HepG2 (cell line): ENCODE data around the gene GPBAR1. TPM values are rescaled to one million over a fixed set of nuclear protein-coding genes. Genes with fewer than 3 reads are reported as not detected.
A peak's percentile ranks its signal among the peaks of the same experiment; 100 is the strongest.

Experiments used
- ATAC-seq: fragments of 200-7000 bp; cut with Tn5 transposase; 3 replicates; pipeline ENCODE4 v1.9.1; 2020; ENCODE audit warnings: mild to moderate bottlenecking, moderate library complexity
- BruUV-seq: library from RNA; stranded (reverse); fragments of 400-500 nt; replicated peaks from 2 replicates; lab custom pipeline; 2021; lab: Mats Ljungman, UMichigan
- CTCF ChIA-PET: fragments of 300-600 bp; formaldehyde crosslinking; extraction: SDS; loops from one replicate; lab custom pipeline; 2021; ENCODE audit warnings: low total read pairs, inconsistent platforms, low intra/inter-chr PET ratio; lab: Yijun Ruan, JAX
- POLR2A ChIA-PET: fragments of 350-600 bp; sonication (Branson Sonifier 250); formaldehyde crosslinking; loops from one replicate; lab custom pipeline; 2020; ENCODE audit warnings: antibody characterized with exemption, inconsistent platforms; lab: Yijun Ruan, JAX
- DNase-seq: peaks from one replicate; pipeline ENCODE4 v3.0.0-alpha.2; 2015; ENCODE audit warnings: low spot score
- FAIRE-seq: peaks from 3 replicates; lab custom pipeline; 2011; peaks lifted over from hg19 to GRCh38; lab: Jason Lieb, UNC
- H2AFZ ChIP-seq: one replicate; pipeline ENCODE4 v1.6.1; 2011; ENCODE audit warnings: low read length, inconsistent platforms
- H3K27ac ChIP-seq: fragments of 300-600 bp; 3 replicates; pipeline ENCODE4 v1.8.0; 2011; ENCODE audit warnings: mixed run types, mild to moderate bottlenecking, mixed read lengths, low read length, inconsistent platforms; ENCODE audit not compliant: insufficient read depth; ENCODE audit errors: extremely low read length
- H3K27me3 ChIP-seq, 2 experiments: fragments of 200-600 bp in 1 of 2; 2 replicates in 1 of 2; 3 replicates in 1 of 2; pipeline versions ENCODE4 v1.6.0 to v1.8.0; 2011; ENCODE audit warnings: low read length in 2 of 2, mild to moderate bottlenecking in 2 of 2, moderate library complexity in 2 of 2, inconsistent platforms in 1 of 2; ENCODE audit not compliant: insufficient read depth in 2 of 2, control insufficient read depth in 1 of 2
- H3K36me3 ChIP-seq, 2 experiments: fragments of 200-600 bp in 1 of 2; replicated peaks in 1 of 2; 2 replicates in 1 of 2; 3 replicates in 1 of 2; pipeline versions ENCODE4 v1.5.1 to v1.8.0; 2011; ENCODE audit warnings: low read length in 2 of 2, inconsistent platforms in 1 of 2; ENCODE audit not compliant: insufficient read depth in 2 of 2, control insufficient read depth in 1 of 2
- H3K4me1 ChIP-seq: 2 replicates; pipeline ENCODE4 v1.5.1; 2012; ENCODE audit warnings: low read length, inconsistent platforms; ENCODE audit not compliant: insufficient read depth
- H3K4me2 ChIP-seq: 2 replicates; pipeline ENCODE4 v1.6.0; 2011; ENCODE audit warnings: low read depth, low read length, inconsistent platforms
- H3K4me3 ChIP-seq, 3 experiments: fragments of 200-600 bp in 1 of 3; sonication (generic), shearing (Covaris generic) in 1 of 3; replicated peaks in 1 of 3; 2 replicates each; pipeline ENCODE4 v1.5.1; 2011 to 2016; ENCODE audit warnings: low read length in 3 of 3, inconsistent platforms in 2 of 3, low read depth in 2 of 3, mild to moderate bottlenecking in 2 of 3, control low read depth in 1 of 3, mixed read lengths in 1 of 3; ENCODE audit not compliant: insufficient read depth in 1 of 3
- H3K79me2 ChIP-seq: one replicate; pipeline ENCODE4 v1.6.1; 2011; ENCODE audit warnings: low read length, inconsistent platforms; ENCODE audit not compliant: insufficient read depth
- H3K9ac ChIP-seq: 2 replicates; pipeline ENCODE4 v1.6.0; 2011; ENCODE audit warnings: mild to moderate bottlenecking, low read depth, low read length, inconsistent platforms; ENCODE audit not compliant: insufficient read depth
- H3K9me3 ChIP-seq: 2 replicates; pipeline ENCODE4 v1.5.1; 2012; ENCODE audit warnings: mild to moderate bottlenecking, low read length
- H4K20me1 ChIP-seq: 2 replicates; pipeline ENCODE4 v1.6.0; 2011; ENCODE audit warnings: inconsistent platforms, mild to moderate bottlenecking, low read length, moderate library complexity; ENCODE audit not compliant: insufficient read depth
- FOXA1 ChIP-seq, 2 experiments: fragments of 450-650 bp in 1 of 2; sonication (generic) in 1 of 2; formaldehyde crosslinking in 1 of 2; IDR thresholded peaks; 2 replicates each; pipeline versions ENCODE4 v1.4.0 to v1.6.1; 2016 to 2020; ENCODE audit warnings: missing genetic modification reagents in 1 of 2
- GATA4 ChIP-seq: sonication (generic); IDR thresholded peaks from 2 replicates; pipeline ENCODE4 v1.6.1; 2016; ENCODE audit warnings: antibody characterized with exemption, low read depth, borderline replicate concordance
- MIER2 ChIP-seq: IDR thresholded peaks from 2 replicates; pipeline ENCODE4 v1.6.1; 2016; ENCODE audit warnings: missing biosample characterization, missing genetic modification reagents
- NCOA2 ChIP-seq: sonication (generic); formaldehyde crosslinking; IDR thresholded peaks from 2 replicates; pipeline ENCODE4 v1.8.0; 2022; ENCODE audit warnings: inconsistent platforms
- NR2F2 ChIP-seq: IDR thresholded peaks from 2 replicates; pipeline ENCODE4 v1.6.1; 2012; ENCODE audit warnings: low read depth, inconsistent platforms, borderline replicate concordance
- ZBTB34 ChIP-seq: sonication (generic); formaldehyde crosslinking; IDR thresholded peaks from 2 replicates; pipeline ENCODE4 v1.8.0; 2022; ENCODE audit warnings: mild to moderate bottlenecking, missing genetic modification reagents
- ZNF280B ChIP-seq: sonication (generic); formaldehyde crosslinking; IDR thresholded peaks from 2 replicates; pipeline ENCODE4 v1.5.0; 2020; ENCODE audit warnings: missing genetic modification reagents, mild to moderate bottlenecking, borderline replicate concordance
- ZNF33B ChIP-seq: sonication (generic); formaldehyde crosslinking; IDR thresholded peaks from 2 replicates; pipeline ENCODE4 v1.5.1; 2020; ENCODE audit warnings: mild to moderate bottlenecking, missing genetic modification reagents
- ZNF512B ChIP-seq: sonication (generic); formaldehyde crosslinking; IDR thresholded peaks from 2 replicates; pipeline ENCODE4 v1.5.1; 2020; ENCODE audit warnings: missing genetic modification reagents, mild to moderate bottlenecking, borderline replicate concordance
- ZNF629 ChIP-seq: sonication (generic); formaldehyde crosslinking; conservative IDR thresholded peaks from 2 replicates; pipeline ENCODE4 v1.5.0; 2020; ENCODE audit warnings: missing genetic modification reagents
- WGBS: methylation state at CpG from one replicate; pipeline ENCODE4 v1.1.6; 2017; ENCODE audit warnings: low lambda C conversion rate; 5-methylcytosine and 5-hydroxymethylcytosine counted together
- in situ Hi-C: cut with HindIII; loops from 2 replicates; pipeline ENCODE4 v1.10.0; 2017; ENCODE audit warnings: low pct_unique_long_range_greater_than_20kb; ENCODE audit not compliant: extremely low pct_ligation_motif_present
- intact Hi-C: fragments of 100-400 bp; cut with micrococcal nuclease; formaldehyde crosslinking; loops from one replicate; pipeline ENCODE4 v1.10.0; 2022; ENCODE audit not compliant: unreplicated experiment
- polyA plus RNA-seq, 8 experiments: library from polyadenylated mRNA; depleted of rRNA in 3 of 8; stranded (reverse) in 7 of 8; unstranded in 1 of 8; fragments of >200 nt; fragmentation: Illumina TruSeq in 4 of 8; extraction: Trizol in 4 of 8; gene quantifications; 2 replicates each; pipeline versions ENCODE4 v1.2.1 to v1.2.3, GENCODE V29; 2011 to 2016; ENCODE audit warnings: low read depth in 4 of 8, missing spikeins in 1 of 8, mixed read lengths in 1 of 8; ENCODE audit not compliant: insufficient read depth in 1 of 8
- total RNA-seq, 5 experiments: library from RNA; depleted of rRNA; stranded (reverse); fragments of >200 nt; fragmentation: Illumina TruSeq; extraction: Trizol; gene quantifications; 2 replicates each; pipeline ENCODE4 v1.2.3, GENCODE V29; 2016; ENCODE audit warnings: low read depth in 1 of 5

GPBAR1 gene
- total and polyA plus RNA-seq, 2 of the 13 experiments (the other 11 are each of a cell fraction or from before 2014, with no cell fraction given), result 0.05 to 0.09 TPM

GRCh38 chr2:218260166-218260565 is 649 bp upstream of the GPBAR1 start:
- no peak for ATAC-seq
- POLR2A ChIA-PET, result interaction anchor here (6.6 kb wide), 1 partner anchor 10 kb away, joined by 27 read pairs; the partner anchor contains the start of genes AAMP and PNKD
- no peaks in the 10 kb centered on the region for H4K20me1 ChIP-seq
- H3K9ac ChIP-seq, result no peak overlapping the region
- H3K4me2 ChIP-seq, result no peak overlapping the region
- no peak for DNase-seq
- in situ Hi-C loops, result no loop called here
- no TSS peak for BruUV-seq
- no peak overlapping the region for H2AFZ ChIP-seq
- peaks cover 12 to 24% of the 10 kb centered on the region in 2 experiments for H3K36me3 ChIP-seq
- H3K27ac ChIP-seq, result no peak overlapping the region
- WGBS, result 77% methylated on average over 5 of the region's 5 CpGs
- CTCF ChIA-PET, result no interaction called here
- no peaks in the 10 kb centered on the region for H3K9me3 ChIP-seq
- no peaks in the 10 kb centered on the region for H3K79me2 ChIP-seq
- TF ChIP-seq ZNF629 (0 out of 2 replicates have a peak, but pooled peaks have one; percentile 31), GATA4 (no peak)
- intact Hi-C loops, result no loop called here
- peaks cover 45% of the 10 kb centered on the region for H3K4me1 ChIP-seq
- no peak for FAIRE-seq
- no peaks in the 10 kb centered on the region for H3K27me3 ChIP-seq
- no peak overlapping the region for H3K4me3 ChIP-seq

GRCh38 chr2:218261423-218262236 is 815 bp downstream of the GPBAR1 start:
- Histone ChIP-seq H3K27me3 (no peaks in the 10 kb centered on the region), H2AFZ (no peak overlapping the region), H3K9me3 (no peaks in the 10 kb centered on the region), H3K9ac (no peak overlapping the region), H3K36me3 (peaks cover 14 to 32% of the 10 kb centered on the region in 2 experiments), H3K4me3 (no peak overlapping the region), H4K20me1 (no peaks in the 10 kb centered on the region), H3K27ac (no peak overlapping the region), H3K79me2 (no peaks in the 10 kb centered on the region), H3K4me1 (peaks cover 59% of the 10 kb centered on the region), H3K4me2 (no peak overlapping the region)
- ATAC-seq, result no peak
- no peak for FAIRE-seq
- ChIA-PET POLR2A (interaction anchor here (0.9 to 6.6 kb wide), 3 partner anchors 8 to 17 kb away, joined by 3 to 27 read pairs (median 5); partner anchors contain the start of genes AAMP and PNKD), CTCF (no interaction called here)
- in situ Hi-C loops, result no loop called here
- DNase-seq, result no peak
- intact Hi-C loops, result no loop called here
- BruUV-seq, result no TSS peak
- 68% methylated on average over 8 of the region's 8 CpGs for WGBS
- TF ChIP-seq ZNF33B, result no peak
- TF ChIP-seq ZNF280B (CRISPR knock-in tag), result 0 out of 2 replicates have a peak, but pooled peaks have one; percentile 24
- TF ChIP-seq MIER2 (CRISPR knock-in tag), result no peak
- TF ChIP-seq FOXA1 (IDR thresholded peaks at IDR 0.05), result no peak
- TF ChIP-seq FOXA1 (CRISPR knock-in tag; IDR thresholded peaks at IDR 0.05), result peak; percentile 42; the same call in 1 of the 2 replicates
- TF ChIP-seq ZNF512B, result no peak
- no peak for TF ChIP-seq NR2F2
- no peak for TF ChIP-seq NCOA2 (CRISPR knock-in tag)
- TF ChIP-seq ZBTB34 (CRISPR knock-in tag), result no peak
